Thyroid gland (tissue), 4 donors: ENCODE measurements around the gene ARSJ. TPM values are rescaled to one million over a fixed set of nuclear protein-coding genes. Genes with fewer than 3 reads are reported as not detected.

ENCODE experiments used
- DNase-seq, 2 donors: peaks; one replicate each; pipeline ENCODE4 v3.0.0-alpha.2; 2019
- H3K27ac ChIP-seq, 3 donors: fragments of 200-600 bp; sonication (generic); 1 replicate in 2 of 3; 2 replicates in 1 of 3; pipeline ENCODE4 v1.5.1; 2016 to 2019; ENCODE audit warnings: mild to moderate bottlenecking in 1 of 3, moderate library complexity in 1 of 3
- H3K27me3 ChIP-seq: fragments of 200-600 bp; sonication (generic); one replicate; pipeline ENCODE4 v1.5.1; 2019
- H3K36me3 ChIP-seq, 2 donors: fragments of 200-600 bp; sonication (generic); one replicate each; pipeline ENCODE4 v1.5.1; 2016 to 2019
- H3K4me1 ChIP-seq, 2 donors: fragments of 200-600 bp; sonication (generic); one replicate each; pipeline ENCODE4 v1.5.1; 2017 to 2019
- H3K4me3 ChIP-seq, 3 donors: fragments of 200-600 bp; sonication (generic); replicated peaks in 1 of 3; 1 replicate in 2 of 3; 2 replicates in 1 of 3; pipeline ENCODE4 v1.5.1; 2016; ENCODE audit warnings: mild to moderate bottlenecking in 1 of 3
- H3K9me3 ChIP-seq: fragments of 200-600 bp; sonication (generic); one replicate; pipeline ENCODE4 v1.5.1; 2017
- POLR2A ChIP-seq, 2 donors: fragments of 450-650 bp; IDR thresholded peaks; one replicate each; pipeline ENCODE4 v1.6.1; 2017; ENCODE audit warnings: antibody characterized with exemption in 2 of 2, mild to moderate bottlenecking in 2 of 2, moderate library complexity in 1 of 2
- WGBS, 2 donors: methylation state at CpG; one replicate each; pipeline ENCODE4 v1.1.5; 2017; 5-methylcytosine and 5-hydroxymethylcytosine counted together
- intact Hi-C: fragments of 100-400 bp; cut with DNase I; formaldehyde crosslinking; loops from one replicate; pipeline ENCODE4 v1.15.1; 2023
- total RNA-seq, 4 donors: library from RNA; depleted of rRNA; stranded (reverse); fragments of >200 nt; gene quantifications; one replicate each; pipeline ENCODE4 v1.2.3, GENCODE V29; 2016
- TF ChIP-seq, protein P1 (sequence below), 6 experiments: fragments of 200-600 bp in 3 of 6; fragments of 450-650 bp in 3 of 6; sonication (generic) in 3 of 6; IDR thresholded peaks; one replicate each; pipeline ENCODE4 v1.5.1; 2016 to 2019; ENCODE audit warnings: antibody characterized with exemption in 6 of 6, mild to moderate bottlenecking in 2 of 6, inconsistent platforms in 1 of 6, moderate library complexity in 1 of 6

Gene ARSJ
- total RNA-seq, 4 donors from 2014 or later = 1.6 to 3.4 (median 2.7) TPM

DNA sequence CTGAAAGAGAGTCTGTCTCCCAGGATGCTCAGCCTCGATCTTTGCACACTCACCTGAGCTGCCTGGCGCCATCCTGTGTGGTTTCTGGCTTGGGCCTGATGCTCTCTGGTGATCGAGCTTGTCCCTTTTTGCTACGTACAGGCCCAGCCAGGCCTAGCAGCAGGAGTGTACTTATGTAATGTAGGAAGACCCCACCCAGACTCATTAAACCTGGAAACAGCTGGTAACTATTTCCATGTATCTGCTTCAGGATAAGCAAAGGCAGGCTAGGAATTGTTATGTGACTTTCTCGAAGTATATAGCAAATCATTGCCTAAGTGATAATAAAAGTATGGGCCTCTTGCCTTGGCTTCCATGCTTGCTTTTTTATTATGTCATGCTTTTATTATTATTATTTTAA, 18.6 kb upstream of the ARSJ start:
- Histone ChIP-seq H3K36me3 (no peaks in the 10 kb centered on the region), H3K27me3 (no peaks in the 10 kb centered on the region), H3K27ac (no peak overlapping the region), H3K4me3 (no peak overlapping the region), H3K9me3 (no peaks in the 10 kb centered on the region), H3K4me1 (no peaks in the 10 kb centered on the region)
- DNase-seq = no peak
- 88% methylated on average over 5 of the region's 5 CpGs for WGBS, 2 donors
- TF ChIP-seq, protein P1, sequence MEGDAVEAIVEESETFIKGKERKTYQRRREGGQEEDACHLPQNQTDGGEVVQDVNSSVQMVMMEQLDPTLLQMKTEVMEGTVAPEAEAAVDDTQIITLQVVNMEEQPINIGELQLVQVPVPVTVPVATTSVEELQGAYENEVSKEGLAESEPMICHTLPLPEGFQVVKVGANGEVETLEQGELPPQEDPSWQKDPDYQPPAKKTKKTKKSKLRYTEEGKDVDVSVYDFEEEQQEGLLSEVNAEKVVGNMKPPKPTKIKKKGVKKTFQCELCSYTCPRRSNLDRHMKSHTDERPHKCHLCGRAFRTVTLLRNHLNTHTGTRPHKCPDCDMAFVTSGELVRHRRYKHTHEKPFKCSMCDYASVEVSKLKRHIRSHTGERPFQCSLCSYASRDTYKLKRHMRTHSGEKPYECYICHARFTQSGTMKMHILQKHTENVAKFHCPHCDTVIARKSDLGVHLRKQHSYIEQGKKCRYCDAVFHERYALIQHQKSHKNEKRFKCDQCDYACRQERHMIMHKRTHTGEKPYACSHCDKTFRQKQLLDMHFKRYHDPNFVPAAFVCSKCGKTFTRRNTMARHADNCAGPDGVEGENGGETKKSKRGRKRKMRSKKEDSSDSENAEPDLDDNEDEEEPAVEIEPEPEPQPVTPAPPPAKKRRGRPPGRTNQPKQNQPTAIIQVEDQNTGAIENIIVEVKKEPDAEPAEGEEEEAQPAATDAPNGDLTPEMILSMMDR (IDR thresholded peaks at IDR 0.05) = no peak
- no peak for TF ChIP-seq POLR2A (IDR thresholded peaks at IDR 0.05)
- intact Hi-C loops = no loop called here

DNA sequence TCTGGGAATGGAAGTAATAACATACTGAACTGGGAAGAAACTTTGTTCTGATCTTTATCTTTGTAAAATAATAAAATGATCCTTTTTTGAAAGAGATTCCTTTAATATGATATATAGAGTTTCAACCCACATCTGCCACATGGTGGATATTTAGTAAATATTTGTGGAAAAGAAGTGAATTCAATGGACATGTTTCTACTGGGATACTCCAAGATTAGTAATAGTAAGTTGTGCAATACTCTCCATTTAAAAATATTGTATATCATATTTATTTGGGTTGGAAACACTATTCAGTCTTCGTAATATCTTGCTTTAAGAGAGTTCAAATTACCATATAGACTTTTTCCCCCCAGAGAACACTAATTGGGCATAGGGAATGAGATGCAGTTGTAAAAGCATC, 17.8 kb upstream of the ARSJ start:
- intact Hi-C loops = no loop called here
- TF ChIP-seq, protein P1 (IDR thresholded peaks at IDR 0.05) = no peak
- no peak for TF ChIP-seq POLR2A (IDR thresholded peaks at IDR 0.05)
- Histone ChIP-seq H3K27ac (no peak overlapping the region), H3K9me3 (no peaks in the 10 kb centered on the region), H3K4me3 (no peak overlapping the region), H3K4me1 (no peaks in the 10 kb centered on the region), H3K36me3 (no peaks in the 10 kb centered on the region), H3K27me3 (no peaks in the 10 kb centered on the region)
- WGBS, 2 donors = 94 to 100% methylated on average over 1 of the region's 1 CpG
- DNase-seq = no peak

DNA sequence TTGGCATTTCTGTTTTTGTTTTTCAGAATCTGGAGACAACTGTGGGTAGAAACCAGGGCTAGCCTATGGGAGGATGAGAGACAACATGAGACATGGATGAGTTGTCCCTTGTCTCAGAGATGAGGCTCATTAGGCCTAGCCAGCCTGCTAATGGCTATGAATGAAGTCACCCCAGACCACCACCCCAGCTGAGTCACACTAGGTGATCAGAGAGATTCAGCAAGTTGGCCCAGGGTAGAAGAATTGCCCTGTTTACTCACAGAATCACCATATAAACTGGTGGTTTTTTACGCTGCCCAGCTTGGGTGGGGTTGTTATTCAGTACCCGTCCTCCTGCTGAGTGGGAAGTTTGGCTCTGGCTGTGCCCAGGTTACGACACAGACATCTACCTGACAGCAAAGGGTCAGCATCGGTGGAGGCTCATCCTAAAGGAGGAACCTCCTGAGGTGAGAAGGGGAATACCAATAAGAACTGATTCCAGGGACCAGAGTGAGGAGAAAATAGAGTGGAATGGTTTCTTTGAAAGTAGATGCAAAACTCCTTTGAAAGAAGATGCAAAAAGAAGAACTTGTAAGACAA, 17.2 kb upstream of the ARSJ start:
- H3K36me3 ChIP-seq = no peaks in the 10 kb centered on the region
- H3K27me3 ChIP-seq = no peaks in the 10 kb centered on the region
- no peak overlapping the region for H3K27ac ChIP-seq
- WGBS, 2 donors = 73 to 74% methylated on average over 4 of the region's 4 CpGs
- no peaks in the 10 kb centered on the region for H3K4me1 ChIP-seq
- TF ChIP-seq POLR2A (IDR thresholded peaks at IDR 0.05) = no peak
- TF ChIP-seq, protein P1 (IDR thresholded peaks at IDR 0.05) = no peak
- no peak for DNase-seq
- intact Hi-C loops = no loop called here
- no peaks in the 10 kb centered on the region for H3K9me3 ChIP-seq
- H3K4me3 ChIP-seq = no peak overlapping the region

DNA sequence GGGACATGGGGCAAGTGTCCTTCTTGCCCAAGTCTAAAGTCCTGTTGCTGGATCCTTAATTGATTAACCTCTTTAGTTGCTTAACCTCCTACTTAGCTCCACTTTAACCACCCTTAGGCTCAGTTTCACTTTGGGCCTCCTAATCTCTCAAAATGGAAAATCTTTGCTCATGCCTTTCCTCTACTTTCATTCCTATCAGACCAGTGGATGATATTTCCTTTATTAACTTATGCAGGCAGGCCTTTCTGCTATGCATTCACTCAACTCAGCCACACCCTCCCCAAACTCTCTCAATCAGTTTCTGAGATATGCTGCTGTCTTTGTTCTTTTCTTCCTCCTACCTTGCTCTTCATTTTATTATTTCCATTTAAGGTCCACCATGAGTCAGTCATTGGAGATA, 14.4 kb upstream of the ARSJ start:
- Histone ChIP-seq H3K27ac (no peak overlapping the region), H3K4me3 (no peak overlapping the region), H3K4me1 (no peaks in the 10 kb centered on the region), H3K27me3 (no peaks in the 10 kb centered on the region), H3K36me3 (no peaks in the 10 kb centered on the region), H3K9me3 (no peaks in the 10 kb centered on the region)
- intact Hi-C loops = no loop called here
- DNase-seq = no peak
- TF ChIP-seq POLR2A (IDR thresholded peaks at IDR 0.05) = no peak
- TF ChIP-seq, protein P1 (IDR thresholded peaks at IDR 0.05) = no peak

DNA sequence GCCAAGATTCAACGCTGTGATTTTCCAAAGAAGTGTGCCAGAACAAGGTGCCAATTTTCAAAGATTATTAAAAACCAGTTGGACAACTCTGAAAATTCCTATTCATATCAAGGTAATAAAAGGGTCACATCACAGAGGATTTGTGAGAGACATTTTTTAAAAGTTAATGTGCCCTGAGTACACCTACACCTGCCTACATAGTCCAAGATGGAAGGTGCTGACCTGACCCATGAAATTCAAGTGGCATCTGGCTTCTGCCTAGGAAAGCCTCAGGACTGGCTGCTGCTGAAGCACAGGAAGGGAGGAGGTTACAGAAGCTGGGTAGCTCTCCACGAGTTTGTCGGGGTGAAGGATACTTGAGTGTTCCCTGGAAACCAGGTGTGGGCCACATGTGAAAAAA, 11.4 kb upstream of the ARSJ start:
- no peak overlapping the region for H3K27ac ChIP-seq
- WGBS, 2 donors = 62 to 79% methylated on average over 3 of the region's 3 CpGs
- H3K9me3 ChIP-seq = no peaks in the 10 kb centered on the region
- no peaks in the 10 kb centered on the region for H3K36me3 ChIP-seq
- no peaks in the 10 kb centered on the region for H3K27me3 ChIP-seq
- no peak for DNase-seq
- H3K4me3 ChIP-seq = no peak overlapping the region
- H3K4me1 ChIP-seq = no peaks in the 10 kb centered on the region
- intact Hi-C loops = no loop called here
- no peak for TF ChIP-seq POLR2A (IDR thresholded peaks at IDR 0.05)
- TF ChIP-seq, protein P1 (IDR thresholded peaks at IDR 0.05) = no peak
